HEK293 (cell line): Measurements from ENCODE around the gene XRCC2.

ENCODE experiments used
- HOXA7 ChIP-seq: sonication (generic); formaldehyde crosslinking; IDR thresholded peaks from 2 replicates; pipeline ENCODE4 v1.8.1; 2022; ENCODE audit warnings: missing genetic modification reagents, borderline replicate concordance
- REPIN1 ChIP-seq: fragments of 450-650 bp; formaldehyde crosslinking; IDR thresholded peaks from 2 replicates; pipeline ENCODE4 v1.5.1; 2017; ENCODE audit warnings: missing biosample characterization, missing genetic modification characterization, low read depth
- SP2 ChIP-seq: fragments of 450-650 bp; formaldehyde crosslinking; IDR thresholded peaks from 2 replicates; pipeline ENCODE4 v1.5.1; 2016; ENCODE audit warnings: missing biosample characterization, missing genetic modification characterization
- ZBTB7A ChIP-seq: fragments of 450-650 bp; formaldehyde crosslinking; IDR thresholded peaks from 2 replicates; pipeline ENCODE4 v1.5.1; 2016; ENCODE audit warnings: low read depth, missing biosample characterization, missing genetic modification characterization
- ZFP41 ChIP-seq: fragments of 450-650 bp; formaldehyde crosslinking; IDR thresholded peaks from 2 replicates; pipeline ENCODE4 v1.5.1; 2016; ENCODE audit warnings: missing biosample characterization, missing genetic modification characterization, borderline replicate concordance
- ZNF112 ChIP-seq: fragments of 450-650 bp; formaldehyde crosslinking; IDR thresholded peaks from 2 replicates; pipeline ENCODE4 v1.5.0; 2017; ENCODE audit warnings: missing biosample characterization, missing genetic modification characterization
- ZNF266 ChIP-seq: fragments of 450-650 bp; formaldehyde crosslinking; IDR thresholded peaks from 2 replicates; pipeline ENCODE4 v1.5.1; 2016; ENCODE audit warnings: missing biosample characterization, missing genetic modification characterization, low read depth
- ZNF670 ChIP-seq: fragments of 450-650 bp; formaldehyde crosslinking; IDR thresholded peaks from 2 replicates; pipeline ENCODE4 v1.5.1; 2016; ENCODE audit warnings: missing biosample characterization, missing genetic modification characterization, low read depth
- ZSCAN18 ChIP-seq: fragments of 450-650 bp; formaldehyde crosslinking; IDR thresholded peaks from 2 replicates; pipeline ENCODE4 v1.5.1; 2016; ENCODE audit warnings: missing biosample characterization, missing genetic modification characterization
- TF ChIP-seq, protein P1 (sequence below): fragments of 450-650 bp; formaldehyde crosslinking; IDR thresholded peaks from 2 replicates; pipeline ENCODE4 v1.5.1; 2016; ENCODE audit warnings: missing biosample characterization, missing genetic modification characterization
- TF ChIP-seq, protein P2 (sequence below): fragments of 450-650 bp; formaldehyde crosslinking; IDR thresholded peaks from 2 replicates; pipeline ENCODE4 v1.5.1; 2016; ENCODE audit warnings: missing biosample characterization, missing genetic modification characterization

GRCh38 chr7:152677808-152678670, 2.1 kb upstream of the XRCC2 start:
- TF ChIP-seq ZSCAN18 (tag by site-specific recombination), result no peak
- no peak for TF ChIP-seq ZNF670 (tag by site-specific recombination)
- TF ChIP-seq HOXA7 (CRISPR knock-in tag), result no peak
- TF ChIP-seq, protein P1, sequence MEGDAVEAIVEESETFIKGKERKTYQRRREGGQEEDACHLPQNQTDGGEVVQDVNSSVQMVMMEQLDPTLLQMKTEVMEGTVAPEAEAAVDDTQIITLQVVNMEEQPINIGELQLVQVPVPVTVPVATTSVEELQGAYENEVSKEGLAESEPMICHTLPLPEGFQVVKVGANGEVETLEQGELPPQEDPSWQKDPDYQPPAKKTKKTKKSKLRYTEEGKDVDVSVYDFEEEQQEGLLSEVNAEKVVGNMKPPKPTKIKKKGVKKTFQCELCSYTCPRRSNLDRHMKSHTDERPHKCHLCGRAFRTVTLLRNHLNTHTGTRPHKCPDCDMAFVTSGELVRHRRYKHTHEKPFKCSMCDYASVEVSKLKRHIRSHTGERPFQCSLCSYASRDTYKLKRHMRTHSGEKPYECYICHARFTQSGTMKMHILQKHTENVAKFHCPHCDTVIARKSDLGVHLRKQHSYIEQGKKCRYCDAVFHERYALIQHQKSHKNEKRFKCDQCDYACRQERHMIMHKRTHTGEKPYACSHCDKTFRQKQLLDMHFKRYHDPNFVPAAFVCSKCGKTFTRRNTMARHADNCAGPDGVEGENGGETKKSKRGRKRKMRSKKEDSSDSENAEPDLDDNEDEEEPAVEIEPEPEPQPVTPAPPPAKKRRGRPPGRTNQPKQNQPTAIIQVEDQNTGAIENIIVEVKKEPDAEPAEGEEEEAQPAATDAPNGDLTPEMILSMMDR, result no peak
- no peak for TF ChIP-seq ZFP41
- TF ChIP-seq ZNF112 (tag by site-specific recombination), result no peak
- TF ChIP-seq ZBTB7A (tag by site-specific recombination), result no peak
- no peak for TF ChIP-seq ZNF266 (tag by site-specific recombination)
- no peak for TF ChIP-seq SP2 (tag by site-specific recombination)
- TF ChIP-seq REPIN1, result no peak
- TF ChIP-seq, protein P2, sequence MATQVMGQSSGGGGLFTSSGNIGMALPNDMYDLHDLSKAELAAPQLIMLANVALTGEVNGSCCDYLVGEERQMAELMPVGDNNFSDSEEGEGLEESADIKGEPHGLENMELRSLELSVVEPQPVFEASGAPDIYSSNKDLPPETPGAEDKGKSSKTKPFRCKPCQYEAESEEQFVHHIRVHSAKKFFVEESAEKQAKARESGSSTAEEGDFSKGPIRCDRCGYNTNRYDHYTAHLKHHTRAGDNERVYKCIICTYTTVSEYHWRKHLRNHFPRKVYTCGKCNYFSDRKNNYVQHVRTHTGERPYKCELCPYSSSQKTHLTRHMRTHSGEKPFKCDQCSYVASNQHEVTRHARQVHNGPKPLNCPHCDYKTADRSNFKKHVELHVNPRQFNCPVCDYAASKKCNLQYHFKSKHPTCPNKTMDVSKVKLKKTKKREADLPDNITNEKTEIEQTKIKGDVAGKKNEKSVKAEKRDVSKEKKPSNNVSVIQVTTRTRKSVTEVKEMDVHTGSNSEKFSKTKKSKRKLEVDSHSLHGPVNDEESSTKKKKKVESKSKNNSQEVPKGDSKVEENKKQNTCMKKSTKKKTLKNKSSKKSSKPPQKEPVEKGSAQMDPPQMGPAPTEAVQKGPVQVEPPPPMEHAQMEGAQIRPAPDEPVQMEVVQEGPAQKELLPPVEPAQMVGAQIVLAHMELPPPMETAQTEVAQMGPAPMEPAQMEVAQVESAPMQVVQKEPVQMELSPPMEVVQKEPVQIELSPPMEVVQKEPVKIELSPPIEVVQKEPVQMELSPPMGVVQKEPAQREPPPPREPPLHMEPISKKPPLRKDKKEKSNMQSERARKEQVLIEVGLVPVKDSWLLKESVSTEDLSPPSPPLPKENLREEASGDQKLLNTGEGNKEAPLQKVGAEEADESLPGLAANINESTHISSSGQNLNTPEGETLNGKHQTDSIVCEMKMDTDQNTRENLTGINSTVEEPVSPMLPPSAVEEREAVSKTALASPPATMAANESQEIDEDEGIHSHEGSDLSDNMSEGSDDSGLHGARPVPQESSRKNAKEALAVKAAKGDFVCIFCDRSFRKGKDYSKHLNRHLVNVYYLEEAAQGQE (tag by site-specific recombination), result no peak
